ENCODE results near the gene INVS. TPM values are rescaled to one million over a fixed set of nuclear protein-coding genes. Genes with fewer than 3 reads are reported as not detected.
A peak's percentile ranks its signal among the peaks of the same experiment; 100 is the strongest.

Gene INVS
- total RNA-seq, 2 donors from 2014 or later: 12.2 to 15.5 TPM

DNA sequence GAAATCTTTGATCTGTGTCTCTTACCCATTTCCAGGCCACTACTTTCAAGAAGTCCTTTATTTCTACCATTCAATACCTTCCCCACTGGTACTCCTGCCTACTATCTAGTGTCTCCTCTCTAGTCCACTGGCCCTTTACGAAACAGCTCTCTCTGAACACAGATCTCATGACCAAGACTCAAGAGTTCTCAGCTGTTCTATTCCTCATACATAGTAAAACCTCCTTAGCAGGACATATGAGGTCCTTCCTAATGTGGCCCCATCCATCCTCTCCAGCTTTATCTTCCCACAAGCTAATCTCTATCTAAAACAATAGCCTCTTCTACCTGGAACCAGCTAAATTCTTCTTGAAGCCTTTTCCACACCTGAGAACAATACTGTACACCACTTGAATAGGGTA lies 251.1 kb downstream of the INVS start:
- H3K4me1 Mint-ChIP-seq (ENCODE audit: low read depth): peaks cover 57% of the 10 kb centered on the region
- DNase-seq: no peak
- H3K4me3 Mint-ChIP-seq: peak overlapping the region; percentile 44 to 57
- peaks cover 0 to 4% of the 10 kb centered on the region in 2 donors for H3K9me3 Mint-ChIP-seq
- peaks cover 7 to 11% of the 10 kb centered on the region in 2 donors for H3K36me3 Mint-ChIP-seq (ENCODE audit: insufficient read depth in 2 of 2)
- H3K27me3 Mint-ChIP-seq (ENCODE audit: low read depth): no peaks in the 10 kb centered on the region
- no peak for ATAC-seq (replicated peaks in 1 of 2)
- H3K27ac Mint-ChIP-seq: no peak overlapping the region

Other genes starting within 250 kb of the INVS start
- gene STX17, start 192.6 kb upstream of the INVS start, total RNA-seq: 10 to 100 TPM; 32.1 to 35.3 TPM
- gene ERP44, start 243 bp upstream of the INVS start, total RNA-seq: 10 to 100 TPM; 11.5 to 13.2 TPM

All from activated T-cell treated with anti-CD3 and anti-CD28 coated beads, Interleukin-2, amount 50 U/mL, for 72 hours (primary cell).